ENCODE data around the gene CIRBP.
"Not testable (repeated sequence)": the region's sequence is repeated elsewhere in the genome, so short reads cannot be mapped to it uniquely, and the experiment has no call there.

Gene CIRBP

DNA sequence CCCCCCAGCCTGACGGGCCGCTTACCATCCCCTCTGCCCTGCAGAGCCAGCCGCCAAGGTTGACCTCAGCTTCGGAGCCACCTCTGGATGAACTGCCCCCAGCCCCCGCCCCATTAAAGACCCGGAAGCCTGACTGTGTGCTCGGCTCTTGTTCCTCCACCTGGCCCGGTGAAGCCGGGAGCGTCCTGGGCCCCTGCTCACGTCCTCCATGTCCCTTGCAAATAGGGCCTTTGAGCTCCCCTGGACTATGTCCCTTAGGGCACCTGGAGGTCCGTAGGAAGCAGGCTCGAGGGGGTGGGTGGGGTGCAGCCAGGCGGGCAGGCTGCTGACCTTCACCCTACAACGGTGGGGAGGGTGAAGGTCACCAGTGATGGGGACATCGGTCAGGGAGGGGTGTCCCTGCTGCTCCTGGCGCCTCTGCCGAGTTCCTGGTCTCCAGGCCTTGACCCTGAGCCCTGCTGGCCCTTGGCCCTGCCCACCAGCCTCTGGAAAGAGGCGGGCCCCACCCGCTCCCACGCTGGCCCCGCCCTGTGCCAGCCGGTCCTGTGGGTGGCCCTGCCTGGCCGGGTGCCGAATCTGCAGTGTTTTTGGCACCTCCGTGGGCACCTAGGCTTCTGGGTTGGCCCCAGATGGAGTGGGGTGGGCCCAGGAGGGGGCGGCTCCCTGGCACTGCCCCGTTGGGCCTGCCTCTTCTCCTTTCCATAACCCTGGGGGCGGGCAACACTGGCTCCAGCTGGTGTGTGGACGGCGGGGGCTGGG, 24.3 kb upstream of the CIRBP start:
- DNase-seq: peak; percentile 83 to 87

- peak in 1 of 2 donors; percentile 46 for DNase-seq
These were observed 23.5 kb upstream of the CIRBP start for GRCh38 chr19:1245494-1246264.

DNA sequence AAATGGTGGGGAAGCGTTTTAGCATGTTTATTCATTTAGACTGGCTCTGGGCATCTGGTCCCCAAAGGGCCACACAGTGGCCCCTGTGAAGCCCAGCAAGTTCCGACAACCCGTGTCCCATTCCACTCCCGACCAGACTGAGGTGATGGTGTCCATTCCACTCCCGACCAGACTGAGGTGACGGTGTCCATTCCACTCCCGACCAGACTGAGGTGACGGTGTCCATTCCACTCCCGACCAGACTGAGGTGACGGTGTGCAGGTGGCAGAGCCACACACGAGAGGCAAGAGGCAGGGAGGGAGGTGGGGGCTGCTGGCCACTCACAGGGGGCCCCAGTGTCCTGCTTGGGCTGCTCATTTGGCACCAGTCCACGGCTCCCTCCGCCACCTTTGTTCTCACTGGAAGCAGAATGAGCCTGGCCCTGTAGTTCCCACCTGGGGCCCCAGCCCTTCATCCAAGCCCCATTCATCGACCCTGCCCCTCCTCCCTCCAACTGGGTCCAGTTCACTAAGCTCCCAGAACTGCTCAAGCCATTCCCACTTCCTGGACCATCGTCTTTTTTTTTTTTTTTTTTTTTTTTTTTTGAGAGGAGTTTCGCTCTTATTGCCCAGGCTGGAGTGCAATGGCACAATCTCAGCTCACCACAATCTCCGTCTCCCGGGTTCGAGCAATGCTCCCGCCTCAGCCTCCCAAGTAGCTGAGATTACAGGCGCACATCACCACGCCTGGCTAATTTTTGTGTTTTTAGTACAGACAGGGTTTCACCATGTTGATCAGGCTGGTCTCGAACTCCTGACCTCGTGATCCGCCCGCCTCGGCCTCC, 22.7 kb upstream of the CIRBP start:
- DNase-seq: not testable (repeated sequence)

DNA sequence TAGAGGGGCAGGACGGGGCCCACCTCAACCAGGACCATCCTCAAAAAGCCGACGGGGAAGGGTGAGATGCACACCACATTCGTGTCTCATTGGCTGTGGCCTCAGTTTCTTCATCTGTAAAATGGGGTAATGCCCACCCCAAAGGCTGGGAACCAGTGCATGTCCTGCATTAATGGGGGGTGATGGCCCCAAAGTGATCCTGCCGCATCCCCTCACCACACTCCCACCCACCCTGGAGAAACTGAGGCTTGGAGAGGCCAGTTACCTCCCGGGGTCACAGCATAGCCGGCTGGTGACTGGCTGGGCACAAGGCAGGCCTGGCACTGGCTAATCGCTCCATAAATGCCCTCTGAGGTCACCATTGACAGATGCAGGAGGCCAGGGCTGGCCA, 21.4 kb upstream of the CIRBP start:
- DNase-seq: no peak

GRCh38 chr19:1248139-1248785, 20.9 kb upstream of the CIRBP start, which contains the start of gene MIDN:
MIDN (plus strand) TSS chr19:1248583; CDS start chr19:1250297, 1,714 bp downstream.
- DNase-seq: peak; percentile 82 to 91

- DNase-seq: peak; percentile 75 to 87
These were observed 20.3 kb upstream of the CIRBP start for GRCh38 chr19:1248786-1249297.

DNA sequence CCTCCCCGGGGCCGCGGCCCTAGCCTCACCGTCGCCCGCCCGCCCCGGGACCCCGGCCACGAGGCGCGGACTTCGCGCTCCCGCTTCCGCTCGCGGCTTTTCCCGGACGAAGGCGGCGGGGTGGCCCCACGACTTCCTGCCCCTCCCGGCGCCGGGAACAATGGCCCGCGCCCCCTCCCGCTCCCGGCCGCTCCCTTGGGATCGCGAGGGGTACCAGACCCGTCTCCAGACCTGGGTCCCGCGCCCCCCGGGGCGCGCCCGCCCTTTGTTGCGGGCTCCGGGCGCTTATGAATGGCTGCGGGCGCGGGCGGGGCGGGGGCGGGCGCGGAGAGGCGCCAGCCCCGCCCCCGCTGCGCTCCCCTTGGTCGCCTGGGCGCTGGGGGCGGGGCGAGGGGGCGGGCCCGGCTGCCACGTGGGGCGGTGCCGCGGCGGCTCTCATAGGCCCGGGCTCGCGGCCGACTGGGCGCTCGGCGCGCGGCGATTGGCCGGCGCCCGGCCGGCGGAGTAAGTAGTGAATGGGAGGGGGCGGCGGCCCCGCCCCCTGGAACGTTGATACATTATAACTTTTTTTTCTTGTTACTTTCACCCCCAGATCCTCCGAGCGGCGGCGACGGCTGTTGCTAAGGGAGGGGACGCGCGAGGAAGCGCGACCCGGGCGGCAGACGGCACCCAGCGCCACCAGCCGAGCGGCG, 19.7 kb upstream of the CIRBP start:
- DNase-seq: peak; percentile 96 to 98

DNA sequence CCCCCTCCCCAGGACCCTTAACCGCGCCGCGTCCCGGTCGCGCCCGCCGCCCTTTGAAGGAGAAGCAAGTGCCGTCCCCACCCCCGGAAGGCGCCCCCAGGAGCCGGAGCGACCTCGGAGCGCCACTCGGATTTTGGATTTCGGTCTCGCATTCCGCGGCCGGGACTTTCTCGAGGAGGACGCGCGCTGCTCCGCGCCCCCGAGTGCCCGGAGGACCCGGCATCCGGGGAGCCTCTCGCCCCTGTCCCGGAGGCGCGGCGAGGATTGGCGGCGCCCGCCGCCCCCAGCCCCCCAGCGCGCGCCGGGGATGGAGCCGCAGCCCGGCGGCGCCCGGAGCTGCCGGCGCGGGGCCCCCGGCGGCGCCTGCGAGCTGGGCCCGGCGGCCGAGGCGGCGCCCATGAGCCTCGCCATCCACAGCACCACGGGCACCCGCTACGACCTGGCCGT, 19.1 kb upstream of the CIRBP start:
- DNase-seq: no peak

DNA sequence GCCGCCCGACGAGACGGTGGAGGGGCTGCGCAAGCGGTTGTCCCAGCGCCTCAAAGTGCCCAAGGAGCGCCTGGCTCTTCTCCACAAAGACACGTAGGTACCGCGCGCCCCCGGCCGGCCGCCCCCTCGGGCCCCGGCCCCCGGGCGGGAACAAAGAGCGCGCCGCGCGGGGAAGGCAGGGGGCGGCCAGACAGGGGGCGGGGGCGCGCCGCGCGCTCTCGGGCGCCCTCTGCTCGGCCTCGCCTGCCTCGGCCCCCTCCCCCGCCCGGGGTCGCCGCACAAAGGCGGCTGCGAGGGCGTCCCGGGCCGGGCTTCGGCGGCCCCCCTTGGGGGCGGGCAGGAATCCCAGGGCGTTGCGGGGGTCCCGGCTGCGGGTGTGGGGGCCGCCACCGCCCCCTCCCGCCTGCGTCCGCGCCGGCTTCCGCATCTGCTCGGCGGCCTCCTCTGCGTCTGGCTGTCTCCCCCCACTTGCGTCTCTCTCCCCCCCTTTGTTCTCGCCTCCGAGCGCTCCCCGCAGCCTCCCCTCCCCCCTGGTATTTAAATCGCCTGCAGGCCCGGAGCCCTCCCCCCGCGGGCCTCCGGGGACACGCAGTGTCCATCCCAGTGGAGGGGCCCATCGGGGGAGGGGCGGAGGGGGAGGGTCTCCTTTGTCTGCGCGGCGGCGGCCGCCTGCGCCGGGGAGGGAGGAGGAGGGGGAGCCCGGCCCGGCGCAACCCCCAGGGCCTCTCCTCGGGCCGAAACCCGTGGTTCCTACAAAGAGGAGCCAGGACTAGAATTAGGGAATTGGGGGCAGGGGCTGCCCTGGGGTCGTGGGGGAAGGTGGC, 18.5 kb upstream of the CIRBP start:
- DNase-seq: peak in 1 of 2 donors; percentile 36

DNA sequence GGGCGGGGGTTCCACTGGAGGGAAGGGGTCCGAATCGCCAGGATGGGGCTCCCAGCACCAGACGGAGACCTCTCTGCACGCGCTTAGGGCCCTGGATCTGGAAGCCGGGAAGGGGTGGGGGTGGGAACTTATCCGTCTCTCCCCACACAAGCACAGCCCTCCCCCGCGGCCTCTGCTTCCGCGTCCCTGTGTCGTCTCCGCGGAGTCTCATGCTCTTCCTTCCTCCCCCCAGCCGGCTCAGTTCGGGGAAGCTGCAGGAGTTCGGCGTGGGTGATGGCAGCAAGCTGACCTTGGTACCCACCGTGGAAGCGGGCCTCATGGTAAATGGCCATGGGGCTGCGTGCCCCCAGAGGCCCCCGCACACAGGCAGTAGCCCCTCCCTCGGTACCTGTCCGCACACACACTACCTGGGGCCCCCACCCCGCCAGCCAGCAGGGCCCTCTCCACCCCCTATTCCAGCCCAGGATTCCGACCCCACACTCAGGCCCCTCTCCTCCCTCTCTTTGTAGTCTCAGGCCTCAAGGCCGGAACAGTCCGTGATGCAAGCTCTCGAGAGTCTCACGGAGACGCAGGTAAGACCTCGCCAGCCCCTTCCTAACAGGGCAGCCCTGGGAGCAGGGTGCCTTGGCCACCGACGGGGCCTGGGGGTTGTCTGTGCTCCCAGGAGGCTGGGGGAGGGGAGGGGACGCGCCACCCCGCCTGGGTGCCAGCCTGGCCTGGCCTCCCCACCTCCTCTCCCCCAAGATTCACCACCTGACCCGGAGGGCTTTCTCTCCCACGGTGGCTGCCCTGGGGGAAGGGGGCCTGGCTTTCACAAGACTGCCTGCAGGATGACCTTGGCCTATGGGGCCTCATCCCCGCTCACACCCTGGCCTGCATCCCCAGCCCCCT, 17.6 kb upstream of the CIRBP start:
- DNase-seq: peak; percentile 94 to 97

DNA sequence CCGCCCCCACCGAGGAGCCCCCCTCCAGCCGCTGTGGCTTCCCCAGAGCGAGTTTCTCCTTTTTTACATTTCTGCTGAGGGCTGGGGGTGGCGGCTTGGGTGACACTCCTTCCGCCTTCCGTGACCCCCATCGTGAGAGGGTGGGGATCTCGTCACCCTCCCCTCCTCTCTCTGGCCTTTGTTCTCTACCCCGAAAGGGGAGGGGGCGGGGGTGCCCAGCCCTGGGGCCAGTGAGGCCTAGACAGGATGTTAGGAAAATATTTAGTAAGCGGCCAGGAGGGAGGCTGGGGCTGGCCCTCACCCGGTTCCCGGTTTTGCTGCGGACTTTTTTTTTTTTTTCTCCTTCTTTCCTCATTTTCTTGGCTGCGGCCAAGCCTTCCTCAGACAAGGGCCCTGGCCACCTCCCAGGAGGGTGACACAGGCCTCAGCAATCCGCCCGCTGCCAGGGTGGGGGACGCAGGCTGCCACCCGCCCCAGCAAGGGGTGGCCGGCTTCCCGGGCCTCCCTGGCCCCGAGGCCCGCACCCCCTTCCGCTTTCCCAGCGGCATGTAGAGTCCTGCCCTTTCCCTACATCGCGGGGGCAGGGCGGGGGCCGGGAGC, 16.8 kb upstream of the CIRBP start:
- peak; percentile 93 to 96 for DNase-seq

GRCh38 chr19:1252821-1253513, 16.2 kb upstream of the CIRBP start:
- DNase-seq: peak; percentile 92 to 94

DNA sequence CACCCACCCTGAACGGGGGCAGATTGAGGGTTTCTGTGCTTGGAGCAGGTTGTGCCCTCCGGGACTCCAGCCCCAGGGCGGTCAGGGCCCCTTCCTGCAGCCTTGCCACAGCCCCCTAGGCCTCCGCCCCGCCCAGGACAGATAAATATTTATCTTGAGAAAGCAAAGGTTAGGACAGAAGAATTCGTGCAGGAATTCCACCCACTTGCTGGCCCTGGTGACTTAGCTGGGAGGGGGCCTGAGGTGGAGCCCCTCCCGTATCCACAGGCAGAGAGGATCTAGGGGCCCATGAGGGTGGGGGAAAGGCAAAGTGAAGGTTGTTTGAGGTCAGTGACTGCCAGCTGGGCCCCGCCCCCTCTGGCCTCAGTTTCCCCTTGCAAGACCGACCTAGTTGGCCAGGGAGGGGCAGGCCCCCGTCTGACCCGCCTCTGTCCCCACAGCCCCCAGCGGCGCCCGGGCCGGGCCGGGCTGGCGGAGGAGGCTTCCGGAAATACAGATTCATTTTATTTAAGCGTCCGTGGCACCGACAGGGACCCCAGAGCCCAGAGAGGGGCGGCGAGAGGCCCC, 15.5 kb upstream of the CIRBP start:
- DNase-seq: no peak

DNA sequence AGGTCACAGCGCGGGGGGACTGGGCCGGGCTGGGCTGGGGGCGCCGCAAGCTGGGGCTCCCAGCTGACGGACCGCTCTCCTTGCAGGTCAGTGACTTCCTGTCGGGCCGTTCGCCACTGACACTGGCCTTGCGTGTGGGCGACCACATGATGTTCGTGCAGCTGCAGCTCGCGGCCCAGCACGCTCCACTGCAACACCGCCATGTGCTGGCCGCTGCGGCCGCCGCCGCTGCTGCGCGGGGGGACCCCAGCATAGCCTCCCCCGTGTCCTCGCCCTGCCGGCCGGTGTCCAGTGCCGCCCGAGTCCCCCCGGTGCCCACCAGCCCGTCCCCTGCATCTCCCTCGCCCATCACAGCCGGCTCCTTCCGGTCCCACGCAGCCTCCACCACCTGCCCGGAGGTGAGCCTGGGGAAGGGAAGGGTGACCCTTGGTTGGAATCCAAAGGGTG, 15.0 kb upstream of the CIRBP start:
- peak in 1 of 2 donors; percentile 68 for DNase-seq

DNA sequence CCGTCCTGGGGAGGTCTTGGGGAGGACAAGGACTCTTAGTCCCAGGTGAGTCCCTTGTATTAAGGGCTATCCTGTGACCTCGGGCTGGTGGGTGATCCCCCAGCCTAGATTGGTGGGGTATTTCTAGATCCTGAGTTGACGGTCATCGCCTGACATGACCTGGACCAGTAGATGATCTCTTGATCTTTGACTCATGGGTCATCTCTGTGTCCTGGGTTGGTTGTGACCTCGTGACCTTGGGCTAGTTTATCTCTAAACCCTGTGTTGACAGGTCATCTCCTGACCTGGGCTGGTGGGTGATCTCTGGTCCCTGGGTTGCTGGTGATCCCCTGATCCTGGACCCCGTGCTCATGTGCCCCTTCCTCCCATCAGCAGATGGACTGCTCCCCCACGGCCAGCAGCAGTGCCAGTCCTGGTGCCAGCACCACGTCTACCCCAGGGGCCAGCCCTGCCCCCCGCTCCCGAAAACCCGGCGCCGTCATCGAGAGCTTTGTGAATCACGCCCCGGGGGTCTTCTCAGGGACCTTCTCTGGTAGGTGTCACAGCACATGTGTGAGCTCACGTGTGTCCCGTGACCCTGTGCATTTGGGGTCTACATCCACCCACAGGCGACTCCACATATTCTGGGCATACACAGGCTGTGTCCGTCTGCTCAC, 14.5 kb upstream of the CIRBP start:
- no peak for DNase-seq

GRCh38 chr19:1255186-1256161, 13.7 kb upstream of the CIRBP start:
- no peak for DNase-seq
